ENCODE data around the gene IRAG1.

GRCh38 chr11:10693509-10694081 is at the start of gene IRAG1:
- TF ChIP-seq CTCF (IDR thresholded peaks at IDR 0.05) (no peak), EZH2phosphoT487 (IDR thresholded peaks at IDR 0.05) (no peak)
